Fibroblast of lung (primary cell): Measurements from ENCODE around the gene MAOA. TPM values are rescaled to one million over a fixed set of nuclear protein-coding genes. Genes with fewer than 3 reads are reported as not detected.
A peak's percentile ranks its signal among the peaks of the same experiment; 100 is the strongest.

ENCODE experiments used
- DNase-seq, 2 donors: peaks; one replicate each; pipeline versions ENCODE4 v3.0.0 to v3.0.0-alpha.2; 2010; ENCODE audit warnings: low read depth in 2 of 2
- H2AFZ ChIP-seq: 2 replicates; pipeline ENCODE4 v1.5.1; 2012; ENCODE audit warnings: low read length, control low read depth, inconsistent platforms
- H3K27ac ChIP-seq: 2 replicates; pipeline ENCODE4 v1.5.1; 2011; ENCODE audit warnings: low read length, control low read depth; ENCODE audit not compliant: insufficient read depth
- H3K27me3 ChIP-seq: 2 replicates; pipeline ENCODE4 v1.5.1; 2011; ENCODE audit warnings: mild to moderate bottlenecking, low read length; ENCODE audit not compliant: control insufficient read depth, insufficient read depth
- H3K36me3 ChIP-seq: 2 replicates; pipeline ENCODE4 v1.5.1; 2011; ENCODE audit warnings: low read length; ENCODE audit not compliant: control insufficient read depth, insufficient read depth
- H3K4me1 ChIP-seq: 2 replicates; pipeline ENCODE4 v1.5.1; 2011; ENCODE audit warnings: low read length; ENCODE audit not compliant: control insufficient read depth, insufficient read depth; ENCODE audit errors: extremely low read depth
- H3K4me2 ChIP-seq: 2 replicates; pipeline ENCODE4 v1.5.1; 2011; ENCODE audit warnings: low read length, control low read depth; ENCODE audit not compliant: insufficient read depth; ENCODE audit errors: extremely low read depth
- H3K4me3 ChIP-seq, 4 experiments: fragments of 200-600 bp in 1 of 4; sonication (generic) in 1 of 4; replicated peaks in 1 of 4; 2 replicates each; pipeline ENCODE4 v1.5.1; 2011 to 2016; ENCODE audit warnings: low read length in 4 of 4, low read depth in 3 of 4, mild to moderate bottlenecking in 3 of 4, control low read depth in 2 of 4, inconsistent platforms in 1 of 4, mixed read lengths in 1 of 4; ENCODE audit not compliant: insufficient read depth in 1 of 4; ENCODE audit errors: control extremely low read depth in 1 of 4
- H3K79me2 ChIP-seq: 2 replicates; pipeline ENCODE4 v1.5.1; 2012; ENCODE audit warnings: mild to moderate bottlenecking, low read length, inconsistent platforms; ENCODE audit not compliant: control insufficient read depth, insufficient read depth
- H3K9ac ChIP-seq: 2 replicates; pipeline ENCODE4 v1.5.1; 2011; ENCODE audit warnings: mild to moderate bottlenecking, low read length, control low read depth; ENCODE audit not compliant: insufficient read depth
- H3K9me3 ChIP-seq: 2 replicates; pipeline ENCODE4 v1.5.1; 2012; ENCODE audit warnings: low read depth, low read length; ENCODE audit not compliant: control insufficient read depth, insufficient read depth
- H4K20me1 ChIP-seq: 2 replicates; pipeline ENCODE4 v1.5.1; 2011; ENCODE audit warnings: low read length; ENCODE audit not compliant: control insufficient read depth, insufficient read depth; ENCODE audit errors: extremely low read depth
- EZH2 ChIP-seq: IDR thresholded peaks from 2 replicates; pipeline ENCODE4 v1.5.1; 2012; ENCODE audit warnings: low read length, control low read depth, mild to moderate bottlenecking; ENCODE audit errors: missing control alignments
- polyA plus RNA-seq, 2 donors: library from polyadenylated mRNA; depleted of rRNA in 1 of 2; stranded (reverse) in 1 of 2; unstranded in 1 of 2; fragments of >200 nt; gene quantifications; 2 replicates each; pipeline ENCODE4 v1.2.1, GENCODE V29; 2011 to 2012; ENCODE audit warnings: missing spikeins in 1 of 2
- total RNA-seq: library from RNA; depleted of rRNA; stranded (reverse); fragments of >200 nt; gene quantifications from 2 replicates; pipeline ENCODE4 v1.2.1, GENCODE V29; 2014
- TF ChIP-seq, protein P1 (sequence below), 2 donors: IDR thresholded peaks in 1 of 2; conservative IDR thresholded peaks in 1 of 2; 1 replicate in 1 of 2; 2 replicates in 1 of 2; pipeline ENCODE4 v1.5.1; 2011 to 2012; ENCODE audit warnings: low read length in 2 of 2, control low read depth in 1 of 2, inconsistent platforms in 1 of 2, low read depth in 1 of 2, mild to moderate bottlenecking in 1 of 2

MAOA gene
- total and polyA plus RNA-seq, 2 donors (not counting 1 experiment from before 2014, with no cell fraction given), result 12.8 to 27.6 TPM

DNA sequence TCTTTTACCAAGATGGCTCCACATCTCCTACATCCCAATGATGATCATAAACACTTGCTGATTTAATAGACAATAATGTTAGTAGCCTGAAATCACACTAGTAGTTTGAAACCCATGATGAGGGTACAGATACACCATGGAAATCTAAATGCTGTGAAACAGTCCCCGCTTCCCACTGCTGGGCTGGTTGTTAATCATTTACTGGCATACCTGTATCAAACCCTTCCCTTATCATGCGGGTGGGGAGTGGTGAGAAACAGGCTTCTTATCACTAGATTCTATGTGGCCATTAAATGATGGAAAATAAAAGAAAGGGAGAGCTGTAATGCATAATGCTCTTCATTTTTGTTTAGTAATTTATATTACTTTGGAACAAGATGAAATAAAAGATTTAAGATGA lies 21.9 kb downstream of the MAOA start:
- TF ChIP-seq EZH2, result no peak
- TF ChIP-seq, protein P1, sequence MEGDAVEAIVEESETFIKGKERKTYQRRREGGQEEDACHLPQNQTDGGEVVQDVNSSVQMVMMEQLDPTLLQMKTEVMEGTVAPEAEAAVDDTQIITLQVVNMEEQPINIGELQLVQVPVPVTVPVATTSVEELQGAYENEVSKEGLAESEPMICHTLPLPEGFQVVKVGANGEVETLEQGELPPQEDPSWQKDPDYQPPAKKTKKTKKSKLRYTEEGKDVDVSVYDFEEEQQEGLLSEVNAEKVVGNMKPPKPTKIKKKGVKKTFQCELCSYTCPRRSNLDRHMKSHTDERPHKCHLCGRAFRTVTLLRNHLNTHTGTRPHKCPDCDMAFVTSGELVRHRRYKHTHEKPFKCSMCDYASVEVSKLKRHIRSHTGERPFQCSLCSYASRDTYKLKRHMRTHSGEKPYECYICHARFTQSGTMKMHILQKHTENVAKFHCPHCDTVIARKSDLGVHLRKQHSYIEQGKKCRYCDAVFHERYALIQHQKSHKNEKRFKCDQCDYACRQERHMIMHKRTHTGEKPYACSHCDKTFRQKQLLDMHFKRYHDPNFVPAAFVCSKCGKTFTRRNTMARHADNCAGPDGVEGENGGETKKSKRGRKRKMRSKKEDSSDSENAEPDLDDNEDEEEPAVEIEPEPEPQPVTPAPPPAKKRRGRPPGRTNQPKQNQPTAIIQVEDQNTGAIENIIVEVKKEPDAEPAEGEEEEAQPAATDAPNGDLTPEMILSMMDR (conservative IDR thresholded peaks at IDR 0.05 in 1 of 2, IDR thresholded peaks at IDR 0.05 in 1 of 2; ENCODE audit: low read depth in 1 of 2, low read length in 2 of 2), result no peak
- H3K4me1 ChIP-seq, result no peaks in the 10 kb centered on the region
- no peaks in the 10 kb centered on the region for H4K20me1 ChIP-seq
- no peaks in the 10 kb centered on the region for H3K27me3 ChIP-seq
- H2AFZ ChIP-seq, result no peak overlapping the region
- no peak for DNase-seq
- no peaks in the 10 kb centered on the region for H3K9me3 ChIP-seq
- H3K4me3 ChIP-seq, result no peak overlapping the region
- no peak overlapping the region for H3K9ac ChIP-seq
- no peak overlapping the region for H3K27ac ChIP-seq
- H3K79me2 ChIP-seq, result no peaks in the 10 kb centered on the region
- H3K4me2 ChIP-seq, result no peak overlapping the region
- H3K36me3 ChIP-seq, result no peaks in the 10 kb centered on the region

DNA sequence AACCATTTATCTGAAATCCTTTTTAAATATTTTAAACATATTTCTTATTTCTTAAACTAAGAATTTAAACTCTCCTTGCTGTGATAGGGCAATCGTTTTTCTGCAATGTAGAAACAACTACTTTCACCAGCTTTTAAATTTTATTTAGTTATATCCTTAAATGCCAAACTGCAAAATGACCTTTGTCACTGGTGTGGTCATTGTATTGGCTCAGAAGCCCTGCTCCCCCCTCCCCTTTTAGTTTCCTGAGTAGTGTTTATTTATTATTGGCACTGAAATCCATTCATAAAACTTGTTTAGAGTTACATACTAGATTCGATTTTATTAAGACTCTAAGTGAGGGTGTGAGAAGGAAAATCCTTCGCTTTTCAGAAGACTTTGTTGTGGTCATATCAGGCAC lies 23.0 kb downstream of the MAOA start:
- Histone ChIP-seq H3K79me2 (no peaks in the 10 kb centered on the region), H3K9me3 (no peaks in the 10 kb centered on the region), H4K20me1 (no peaks in the 10 kb centered on the region), H3K27me3 (no peaks in the 10 kb centered on the region), H3K27ac (no peak overlapping the region), H2AFZ (no peak overlapping the region), H3K4me2 (no peak overlapping the region), H3K9ac (no peak overlapping the region), H3K4me3 (no peak overlapping the region), H3K4me1 (no peaks in the 10 kb centered on the region), H3K36me3 (no peaks in the 10 kb centered on the region)
- DNase-seq, result no peak
- TF ChIP-seq, protein P1 (conservative IDR thresholded peaks at IDR 0.05 in 1 of 2, IDR thresholded peaks at IDR 0.05 in 1 of 2; ENCODE audit: low read depth in 1 of 2, low read length in 2 of 2), result no peak
- TF ChIP-seq EZH2, result no peak

DNA sequence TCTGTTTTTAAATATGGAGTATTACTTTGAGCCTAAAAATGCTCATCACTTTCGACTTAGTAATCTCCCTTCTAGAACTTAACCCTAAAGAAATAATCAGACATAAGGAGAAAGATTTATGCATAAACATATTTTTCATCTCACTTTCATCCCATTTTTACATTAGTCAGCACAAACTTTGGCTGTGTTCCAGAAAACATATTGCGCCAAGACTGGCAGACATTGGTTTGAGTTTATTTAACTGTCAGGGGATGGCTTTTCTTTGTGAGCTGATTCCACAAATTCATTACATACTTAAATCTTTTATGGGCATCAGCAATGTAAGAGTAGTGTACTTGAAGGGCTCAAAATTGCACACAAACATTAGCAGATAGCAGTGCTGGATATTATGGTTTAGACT lies 23.7 kb downstream of the MAOA start:
- Histone ChIP-seq H3K4me3 (no peak overlapping the region), H3K27me3 (no peaks in the 10 kb centered on the region), H3K9ac (no peak overlapping the region), H3K27ac (no peak overlapping the region), H3K36me3 (no peaks in the 10 kb centered on the region), H4K20me1 (no peaks in the 10 kb centered on the region), H2AFZ (no peak overlapping the region), H3K4me1 (no peaks in the 10 kb centered on the region), H3K9me3 (no peaks in the 10 kb centered on the region), H3K79me2 (no peaks in the 10 kb centered on the region), H3K4me2 (no peak overlapping the region)
- TF ChIP-seq, protein P1 (conservative IDR thresholded peaks at IDR 0.05 in 1 of 2, IDR thresholded peaks at IDR 0.05 in 1 of 2; ENCODE audit: low read depth in 1 of 2, low read length in 2 of 2), result no peak
- no peak for TF ChIP-seq EZH2
- peak in 1 of 2 donors; percentile 77 for DNase-seq
